Activated gamma-delta T cell treated with Interleukin-2 at 50 U/mL for 16 hours (primary cell): ENCODE measurements around the gene KRT85.
"Not testable (repeated sequence)": the region's sequence is repeated elsewhere in the genome, so short reads cannot be mapped to it uniquely, and the experiment has no call there.

Experiments used
- DNase-seq: peaks from one replicate; pipeline ENCODE4 v3.0.0-alpha.2; 2020

KRT85 gene

GRCh38 chr12:52347016-52347415 lies 20.3 kb downstream of the KRT85 start:
- DNase-seq = no peak

GRCh38 chr12:52346593-52346992 lies 20.7 kb downstream of the KRT85 start:
- DNase-seq = no peak

GRCh38 chr12:52345041-52345440 lies 22.2 kb downstream of the KRT85 start:
- not testable (repeated sequence) for DNase-seq

GRCh38 chr12:52344111-52344510 lies 23.2 kb downstream of the KRT85 start:
- DNase-seq = no peak

- DNase-seq = no peak
Observed at GRCh38 chr12:52343550-52343949, 23.7 kb downstream of the KRT85 start.

GRCh38 chr12:52342781-52343490 lies 24.3 kb downstream of the KRT85 start:
- no peak for DNase-seq

- DNase-seq = no peak
Observed at GRCh38 chr12:52341066-52341580, 26.2 kb downstream of the KRT85 start.

GRCh38 chr12:52338241-52338960 lies 28.9 kb downstream of the KRT85 start:
- DNase-seq = no peak

- no peak for DNase-seq
Observed at GRCh38 chr12:52337054-52337453, 30.2 kb downstream of the KRT85 start.

- no peak for DNase-seq
Observed at GRCh38 chr12:52336641-52337040, 30.6 kb downstream of the KRT85 start.

GRCh38 chr12:52335598-52336262 lies 31.6 kb downstream of the KRT85 start:
- DNase-seq = no peak

GRCh38 chr12:52334185-52334584 lies 33.1 kb downstream of the KRT85 start:
- no peak for DNase-seq

- no peak for DNase-seq
Observed at GRCh38 chr12:52333321-52333720, 34.0 kb downstream of the KRT85 start.

- DNase-seq = no peak
Observed at GRCh38 chr12:52332381-52332780, 34.9 kb downstream of the KRT85 start.

- DNase-seq = no peak
Observed at GRCh38 chr12:52331833-52332232, 35.4 kb downstream of the KRT85 start.

- DNase-seq = no peak
Observed at GRCh38 chr12:52331039-52331438, 36.2 kb downstream of the KRT85 start.

- no peak for DNase-seq
Observed at GRCh38 chr12:52327830-52328500, 39.3 kb downstream of the KRT85 start.

- peak; percentile 70 for DNase-seq
Observed at GRCh38 chr12:52327052-52327829, 40.0 kb downstream of the KRT85 start.

GRCh38 chr12:52324153-52324444 lies 43.2 kb downstream of the KRT85 start:
- DNase-seq = no peak

- DNase-seq = no peak
Observed at GRCh38 chr12:52323416-52324152, 43.7 kb downstream of the KRT85 start.

GRCh38 chr12:52323001-52323400 lies 44.3 kb downstream of the KRT85 start:
- DNase-seq = no peak

- DNase-seq = no peak
Observed at GRCh38 chr12:52322069-52322468, 45.2 kb downstream of the KRT85 start.
